ENCODE data around the gene SCN5A.

Gene SCN5A

DNA sequence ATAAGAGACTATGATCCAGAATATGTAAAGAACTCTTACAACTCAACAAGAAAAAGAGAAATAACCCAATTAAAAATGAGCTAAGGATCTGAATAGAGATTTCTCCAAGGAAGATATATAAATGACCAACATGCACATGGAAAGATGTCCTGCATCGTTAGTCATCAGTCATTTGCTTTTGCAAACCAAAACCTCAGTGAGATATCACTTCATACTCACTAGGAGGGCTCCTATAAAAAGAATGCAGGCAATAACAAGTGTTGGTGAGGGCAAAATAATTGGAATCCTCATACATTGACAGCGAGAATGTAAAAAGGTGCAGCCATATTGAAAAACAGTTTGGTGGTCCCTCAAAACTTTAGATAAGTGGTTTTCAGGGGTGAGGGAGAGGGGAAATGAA, 96.4 kb downstream of the SCN5A start:
- no peak for DNase-seq
- in situ Hi-C loops (cut with MboI; ENCODE audit: low pct_unique_long_range_greater_than_20kb, low sequenced_read_pairs): no loop called here

- DNase-seq: no peak
- in situ Hi-C loops (cut with MboI; ENCODE audit: low pct_unique_long_range_greater_than_20kb, low sequenced_read_pairs): no loop called here
Observed at GRCh38 chr3:38552364-38552763, 97.1 kb downstream of the SCN5A start.

- no peak for DNase-seq
- in situ Hi-C loops (cut with MboI; ENCODE audit: low pct_unique_long_range_greater_than_20kb, low sequenced_read_pairs): no loop called here
Observed at GRCh38 chr3:38551026-38551832, 98.3 kb downstream of the SCN5A start.

DNA sequence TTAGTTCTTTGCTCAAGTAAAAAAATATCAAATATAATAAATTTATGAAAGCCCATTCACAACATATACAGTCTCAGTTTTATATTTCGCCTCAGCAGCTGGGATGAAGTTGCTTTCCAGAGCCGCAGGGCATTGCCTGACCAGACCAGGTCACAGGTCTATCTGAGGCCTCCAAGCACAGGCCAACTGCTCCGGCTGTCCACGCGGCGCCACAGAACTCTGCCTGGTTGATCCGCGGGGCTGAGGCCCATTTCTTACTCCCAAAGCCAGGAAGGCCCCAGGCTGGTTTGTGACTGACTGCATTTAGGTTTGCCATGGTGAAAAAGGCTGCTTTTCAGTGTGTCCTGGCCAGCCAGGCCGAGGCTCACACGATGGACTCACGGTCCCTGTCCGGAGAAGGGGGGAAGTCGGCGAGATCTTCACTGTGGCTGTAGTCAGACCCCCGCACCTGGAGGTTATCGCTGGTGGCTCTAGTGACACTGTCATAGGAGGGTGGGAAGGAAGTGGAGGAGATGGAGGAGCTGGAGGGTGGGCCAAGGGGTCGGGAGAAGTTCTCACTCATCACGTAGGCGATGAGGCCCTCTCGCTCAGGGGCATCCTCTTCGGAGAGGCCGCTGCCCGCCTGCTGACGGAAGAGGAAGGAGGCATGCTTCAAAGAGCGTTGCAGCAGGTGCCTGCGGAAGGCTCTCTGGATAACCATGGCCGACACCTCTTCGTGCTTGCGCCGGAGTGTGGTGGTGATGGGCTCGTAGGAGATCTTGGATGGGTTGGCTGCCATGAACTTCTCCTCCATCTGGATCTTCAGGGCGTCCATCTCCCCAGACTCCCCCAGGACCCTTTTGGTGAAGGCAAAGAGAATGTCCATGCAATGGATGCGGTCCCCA, 99.3 kb downstream of the SCN5A start:
- in situ Hi-C loops (cut with MboI; ENCODE audit: low pct_unique_long_range_greater_than_20kb, low sequenced_read_pairs): no loop called here
- DNase-seq: no peak

DNA sequence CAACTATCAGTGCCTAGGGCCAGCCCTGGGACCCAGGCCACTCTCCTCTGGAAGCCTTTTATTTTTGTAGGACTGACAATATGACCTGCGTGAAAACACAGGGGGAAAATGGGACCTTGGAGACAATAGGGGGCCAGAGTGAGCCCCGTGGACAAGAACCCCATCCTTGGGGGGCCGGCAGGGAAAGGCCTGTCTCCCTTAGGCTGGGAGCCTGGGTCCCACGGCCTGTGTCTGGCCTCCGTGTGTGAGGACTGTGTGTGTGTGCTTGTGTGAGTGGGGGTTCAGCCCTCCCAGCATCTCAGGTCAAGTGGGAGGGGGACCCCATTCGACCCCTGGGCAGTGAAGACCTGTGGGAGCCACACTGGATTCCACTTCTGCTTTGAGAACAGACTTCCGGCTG, 100.0 kb downstream of the SCN5A start:
- no peak for DNase-seq
- in situ Hi-C loops (cut with MboI; ENCODE audit: low pct_unique_long_range_greater_than_20kb, low sequenced_read_pairs): no loop called here

- DNase-seq: no peak
- in situ Hi-C loops (cut with MboI; ENCODE audit: low pct_unique_long_range_greater_than_20kb, low sequenced_read_pairs): no loop called here
Observed at GRCh38 chr3:38549082-38549481, 100.4 kb downstream of the SCN5A start.

GRCh38 chr3:38548154-38548931, 101.1 kb downstream of the SCN5A start:
- DNase-seq: no peak
- in situ Hi-C loops (cut with MboI; ENCODE audit: low pct_unique_long_range_greater_than_20kb, low sequenced_read_pairs): no loop called here

- in situ Hi-C loops (cut with MboI; ENCODE audit: low pct_unique_long_range_greater_than_20kb, low sequenced_read_pairs): no loop called here
- DNase-seq: no peak
Observed at GRCh38 chr3:38545983-38546382, 103.5 kb downstream of the SCN5A start.

- in situ Hi-C loops (cut with MboI; ENCODE audit: low pct_unique_long_range_greater_than_20kb, low sequenced_read_pairs): no loop called here
- DNase-seq: no peak
Observed at GRCh38 chr3:38545550-38545949, 103.9 kb downstream of the SCN5A start.

DNA sequence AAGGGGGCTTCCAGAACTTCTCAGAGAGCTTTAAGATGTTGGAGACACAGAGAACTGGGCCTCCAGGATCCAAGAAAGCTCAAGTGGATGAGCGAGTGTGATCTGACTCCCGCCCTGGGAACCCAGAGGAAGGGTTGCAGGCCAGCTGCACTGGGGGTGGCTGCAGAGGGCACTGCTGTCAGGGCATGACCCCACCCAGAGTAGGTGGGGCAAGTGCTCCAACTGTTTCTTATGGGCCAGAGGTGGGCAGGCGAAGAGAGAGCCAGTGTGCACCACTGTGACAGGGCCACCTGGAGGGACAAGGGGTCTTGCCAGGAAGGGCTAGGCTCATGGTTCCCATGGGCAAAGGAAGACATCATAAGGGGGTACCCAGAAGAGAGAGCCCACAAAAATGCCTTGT, 104.6 kb downstream of the SCN5A start:
- in situ Hi-C loops (cut with MboI; ENCODE audit: low pct_unique_long_range_greater_than_20kb, low sequenced_read_pairs): no loop called here
- no peak for DNase-seq

DNA sequence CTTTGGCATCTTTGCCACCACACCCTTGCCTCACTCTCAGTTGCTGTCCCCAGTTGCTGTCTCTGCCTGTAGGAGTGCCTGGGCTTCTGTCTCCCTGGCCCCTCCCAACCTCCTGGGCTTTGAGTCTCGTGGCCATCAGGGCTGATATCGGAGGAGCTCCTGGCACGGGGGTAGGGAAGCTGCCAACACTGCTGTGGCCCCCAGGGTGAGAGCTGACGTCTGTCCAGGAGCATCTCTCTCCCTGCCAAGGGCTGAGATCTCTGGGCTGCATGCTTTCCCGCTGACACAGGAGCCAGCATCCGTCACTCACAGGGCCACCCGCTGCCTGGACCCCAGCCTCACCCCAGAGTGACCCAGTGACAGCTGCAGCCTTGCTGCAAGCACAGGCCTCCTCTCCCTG, 105.9 kb downstream of the SCN5A start:
- in situ Hi-C loops (cut with MboI; ENCODE audit: low pct_unique_long_range_greater_than_20kb, low sequenced_read_pairs): no loop called here
- DNase-seq: no peak

- no peak for DNase-seq
- in situ Hi-C loops (cut with MboI; ENCODE audit: low pct_unique_long_range_greater_than_20kb, low sequenced_read_pairs): no loop called here
Observed at GRCh38 chr3:38542401-38543298, 106.8 kb downstream of the SCN5A start.

DNA sequence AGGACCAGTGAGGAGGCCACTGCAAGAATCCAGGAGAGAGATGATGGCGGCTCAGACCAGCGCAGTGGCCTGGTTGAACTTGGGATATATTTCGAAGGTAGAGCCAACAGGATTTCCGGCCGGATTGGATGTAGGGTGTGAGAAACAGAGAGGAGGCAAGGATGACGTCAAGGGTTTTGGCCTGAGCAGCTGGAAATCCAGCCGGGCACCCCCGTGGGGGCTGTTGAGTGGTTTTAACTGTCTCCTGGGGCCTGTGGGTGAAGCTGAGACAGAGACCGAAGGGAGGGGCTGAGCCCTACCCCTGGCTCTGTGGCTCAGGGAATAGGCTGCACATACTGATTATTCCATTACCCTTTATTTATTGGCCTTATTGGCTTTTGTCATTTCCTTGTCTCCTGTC, 107.7 kb downstream of the SCN5A start:
- DNase-seq: no peak
- in situ Hi-C loops (cut with MboI; ENCODE audit: low pct_unique_long_range_greater_than_20kb, low sequenced_read_pairs): no loop called here

DNA sequence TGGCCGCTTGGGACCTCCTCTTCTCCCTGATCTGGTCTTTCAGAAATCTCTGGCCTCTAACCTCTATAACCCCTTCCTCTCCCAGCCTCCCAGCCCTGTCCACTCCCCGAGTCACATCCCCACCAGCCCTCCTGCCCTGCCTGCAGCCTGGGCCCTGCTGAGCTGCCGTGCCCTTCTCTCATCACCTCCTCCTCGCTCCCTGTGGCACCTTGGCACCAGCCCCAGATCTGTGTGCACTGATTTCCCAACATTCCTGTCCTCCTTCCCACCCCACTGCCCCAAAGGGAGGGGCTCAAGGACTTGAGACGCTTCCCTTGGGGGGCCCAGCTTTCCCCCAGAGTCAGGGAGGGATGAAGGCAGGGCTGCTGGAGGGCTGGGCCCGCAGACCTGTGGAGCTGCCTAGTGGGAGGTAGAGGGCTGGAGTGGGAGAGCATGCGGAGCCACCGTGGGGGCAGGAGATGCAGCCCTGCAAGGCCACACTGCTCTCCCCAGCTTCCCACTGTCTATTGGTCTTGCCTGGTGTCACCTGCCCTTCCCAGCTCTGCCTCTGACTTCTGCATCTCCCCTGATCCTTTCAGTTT, 110.6 kb downstream of the SCN5A start:
- in situ Hi-C loops (cut with MboI; ENCODE audit: low pct_unique_long_range_greater_than_20kb, low sequenced_read_pairs): no loop called here
- DNase-seq: no peak

DNA sequence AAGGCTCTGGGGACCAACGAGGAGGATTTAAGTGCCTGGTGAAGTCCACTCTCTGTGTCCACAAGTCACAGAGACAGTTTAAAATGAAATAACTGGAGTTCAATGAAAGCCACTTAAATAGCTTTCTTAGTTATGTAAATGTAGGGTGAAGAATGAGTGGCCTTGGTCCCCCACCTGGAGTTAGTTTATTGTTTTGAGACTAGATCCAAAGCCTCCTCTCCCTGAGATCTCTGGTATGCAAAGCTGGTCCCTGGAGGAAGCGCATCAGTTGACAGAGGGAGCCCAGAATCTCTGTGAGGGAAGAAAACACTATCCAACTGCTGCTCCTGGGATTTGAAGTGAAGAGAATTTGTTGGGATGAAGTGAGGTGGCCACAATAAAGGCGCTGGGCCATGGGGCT, 112.8 kb downstream of the SCN5A start:
- in situ Hi-C loops (cut with MboI; ENCODE audit: low pct_unique_long_range_greater_than_20kb, low sequenced_read_pairs): no loop called here
- DNase-seq: no peak

- in situ Hi-C loops (cut with MboI; ENCODE audit: low pct_unique_long_range_greater_than_20kb, low sequenced_read_pairs): no loop called here
- DNase-seq: no peak
Observed at GRCh38 chr3:38534604-38535003, 114.9 kb downstream of the SCN5A start.

GRCh38 chr3:38534180-38534579, 115.3 kb downstream of the SCN5A start:
- in situ Hi-C loops (cut with MboI; ENCODE audit: low pct_unique_long_range_greater_than_20kb, low sequenced_read_pairs): no loop called here
- no peak for DNase-seq

GRCh38 chr3:38533285-38533976, 116.1 kb downstream of the SCN5A start:
- DNase-seq: no peak
- in situ Hi-C loops (cut with MboI; ENCODE audit: low pct_unique_long_range_greater_than_20kb, low sequenced_read_pairs): no loop called here
